Measurements from ENCODE around the gene HOOK2. TPM values are rescaled to one million over a fixed set of nuclear protein-coding genes. Genes with fewer than 3 reads are reported as not detected.

HOOK2 gene
- polyA plus RNA-seq, 3 donors: 0.55 to 28.6 (median 1.1) TPM

GRCh38 chr19:12802267-12803106 lies 27.1 kb upstream of the HOOK2 start:
- Histone ChIP-seq H3K4me2 (replicated peaks; ENCODE audit: extremely low read depth, low read length, poor library complexity, severe bottlenecking) (peak overlapping the region; percentile 80), H2AFZ (ENCODE audit: insufficient read depth, low read depth, low read length, poor library complexity, severe bottlenecking) (peak overlapping the region; percentile 84), H3K36me3 (replicated peaks in 1 of 2; ENCODE audit: control insufficient read depth in 1 of 2, insufficient read depth in 2 of 2, low read length in 2 of 2) (no peaks in the 10 kb centered on the region), H3K9ac (ENCODE audit: insufficient read depth, low read length, poor library complexity, severe bottlenecking) (no peak overlapping the region), H3K27me3 (ENCODE audit: control insufficient read depth in 2 of 2, insufficient read depth in 2 of 2, low read length in 2 of 2) (peaks cover 4 to 34% of the 10 kb centered on the region in 2 donors), H3K9me3 (replicated peaks in 1 of 2; ENCODE audit: control insufficient read depth in 1 of 2, insufficient read depth in 1 of 2, low read length in 2 of 2) (no peaks in the 10 kb centered on the region), H3K79me2 (ENCODE audit: insufficient read depth, low read length) (peaks cover 7% of the 10 kb centered on the region), H3K4me3 (replicated peaks in 1 of 3; ENCODE audit: low read depth in 2 of 3, low read length in 3 of 3) (peak overlapping the region in 2 of 3 experiments; percentile 44 to 81), H4K20me1 (ENCODE audit: insufficient read depth, low read length) (no peaks in the 10 kb centered on the region), H3K27ac (ENCODE audit: low read depth in 1 of 2, low read length in 2 of 2) (no peak overlapping the region), H3K4me1 (ENCODE audit: control insufficient read depth in 1 of 2, insufficient read depth in 2 of 2, low read length in 2 of 2) (peaks cover 29 to 40% of the 10 kb centered on the region in 2 donors)
- Mint-ChIP-seq H3K9me3 (peaks cover 0 to 6% (median 0%) of the 10 kb centered on the region in 7 donors), H3K4me1 (peaks cover 32% of the 10 kb centered on the region), H3K27ac (no peak overlapping the region), H3K36me3 (peaks cover 8 to 24% of the 10 kb centered on the region in 2 donors), H3K27me3 (ENCODE audit: low read depth in 3 of 3) (peaks cover 14 to 31% (median 25%) of the 10 kb centered on the region in 3 donors), H3K4me3 (peak overlapping the region; percentile 56 to 91)
- TF ChIP-seq CTCF (IDR thresholded peaks at IDR 0.05): no peak
- WGBS (ENCODE audit: insufficient coverage): 56% methylated on average over 15 of the region's 22 CpGs
- intact Hi-C loops (cut with micrococcal nuclease): no loop called here
- DNase-seq: no peak

- no peaks in the 10 kb centered on the region for H4K20me1 ChIP-seq (ENCODE audit: insufficient read depth, low read length)
- Mint-ChIP-seq H3K4me1 (peaks cover 26% of the 10 kb centered on the region), H3K27ac (peak within 1 kb of the TSS in 3 of 7 donors; percentile 12 to 43 (median 25)), H3K9me3 (peaks cover 0 to 6% (median 0%) of the 10 kb centered on the region in 7 donors), H3K27me3 (ENCODE audit: low read depth in 3 of 3) (peaks cover 14 to 31% (median 25%) of the 10 kb centered on the region in 3 donors), H3K36me3 (peaks cover 8 to 24% of the 10 kb centered on the region in 2 donors), H3K4me3 (peak within 1 kb of the TSS; percentile 82 to 91)
- H2AFZ ChIP-seq (ENCODE audit: insufficient read depth, low read depth, low read length, poor library complexity, severe bottlenecking): peak within 1 kb of the TSS; percentile 84
- peaks cover 4 to 34% of the 10 kb centered on the region in 2 donors for H3K27me3 ChIP-seq (ENCODE audit: control insufficient read depth in 2 of 2, insufficient read depth in 2 of 2, low read length in 2 of 2)
- H3K4me1 ChIP-seq (ENCODE audit: control insufficient read depth in 1 of 2, insufficient read depth in 2 of 2, low read length in 2 of 2): peaks cover 23 to 33% of the 10 kb centered on the region in 2 donors
- H3K79me2 ChIP-seq (ENCODE audit: insufficient read depth, low read length): no peaks in the 10 kb centered on the region
- peak within 1 kb of the TSS; percentile 80 for H3K4me2 ChIP-seq (replicated peaks; ENCODE audit: extremely low read depth, low read length, poor library complexity, severe bottlenecking)
- peak within 1 kb of the TSS; percentile 68 for H3K9ac ChIP-seq (ENCODE audit: insufficient read depth, low read length, poor library complexity, severe bottlenecking)
- peak within 1 kb of the TSS; percentile 44 to 81 (median 45) for H3K4me3 ChIP-seq (replicated peaks in 1 of 3; ENCODE audit: low read depth in 2 of 3, low read length in 3 of 3)
- intact Hi-C loops (cut with micrococcal nuclease): no loop called here
- no peaks in the 10 kb centered on the region for H3K36me3 ChIP-seq (replicated peaks in 1 of 2; ENCODE audit: control insufficient read depth in 1 of 2, insufficient read depth in 2 of 2, low read length in 2 of 2)
- peak in 2 of 3 donors; percentile 29 to 37 for DNase-seq
- no peaks in the 10 kb centered on the region for H3K9me3 ChIP-seq (replicated peaks in 1 of 2; ENCODE audit: control insufficient read depth in 1 of 2, insufficient read depth in 1 of 2, low read length in 2 of 2)
- no peak within 1 kb of the TSS for H3K27ac ChIP-seq (ENCODE audit: low read depth in 1 of 2, low read length in 2 of 2)
- no peak for TF ChIP-seq CTCF (IDR thresholded peaks at IDR 0.05)
- WGBS (ENCODE audit: insufficient coverage): under 1% methylated on average over 77 of the region's 78 CpGs
Measured at GRCh38 chr19:12801466-12802266, 26.3 kb upstream of the HOOK2 start, which contains the start of the genes PRDX2 and THSD8. Gene PRDX2 (minus strand): TSS chr19:12801800. CDS start chr19:12801261, 539 bp downstream. Gene THSD8 (plus strand): TSS chr19:12802069. CDS start chr19:12802072, 3 bp downstream.

All from CD14-positive monocyte (primary cell).